ENCODE measurements around the gene DDAH2.

Gene DDAH2

GRCh38 chr6:31760790-31761189 lies 31.7 kb upstream of the DDAH2 start:
- DNase-seq (ENCODE audit: low spot score): no peak

GRCh38 chr6:31758281-31758680 lies 29.2 kb upstream of the DDAH2 start:
- no peak for DNase-seq (ENCODE audit: low spot score)

- no peak for DNase-seq (ENCODE audit: low spot score)
Measured at GRCh38 chr6:31752739-31753319, 23.7 kb upstream of the DDAH2 start.

GRCh38 chr6:31750411-31751022 lies 21.4 kb upstream of the DDAH2 start:
- DNase-seq (ENCODE audit: low spot score): no peak

GRCh38 chr6:31749301-31750036 lies 20.4 kb upstream of the DDAH2 start:
- DNase-seq (ENCODE audit: low spot score): no peak

- no peak for DNase-seq (ENCODE audit: low spot score)
Measured at GRCh38 chr6:31744422-31744821, 15.3 kb upstream of the DDAH2 start.

GRCh38 chr6:31742894-31743293 lies 13.8 kb upstream of the DDAH2 start:
- DNase-seq (ENCODE audit: low spot score): no peak

- DNase-seq (ENCODE audit: low spot score): no peak
Measured at GRCh38 chr6:31741815-31742214, 12.7 kb upstream of the DDAH2 start.

GRCh38 chr6:31740397-31741223 lies 11.5 kb upstream of the DDAH2 start:
- DNase-seq (ENCODE audit: low spot score): no peak

GRCh38 chr6:31739639-31740396 lies 10.7 kb upstream of the DDAH2 start, which contains the start of gene MSH5:
Gene MSH5 (plus strand): TSS chr6:31740005. CDS start chr6:31740467, 462 bp downstream.
- DNase-seq (ENCODE audit: low spot score): peak; percentile 100

GRCh38 chr6:31737991-31738979 lies 9.2 kb upstream of the DDAH2 start:
- DNase-seq (ENCODE audit: low spot score): peak; percentile 89

- no peak for DNase-seq (ENCODE audit: low spot score)
Measured at GRCh38 chr6:31737315-31737990, 8.4 kb upstream of the DDAH2 start.

- no peak for DNase-seq (ENCODE audit: low spot score)
Measured at GRCh38 chr6:31736768-31737314, 7.7 kb upstream of the DDAH2 start.

GRCh38 chr6:31736021-31736767 lies 7.1 kb upstream of the DDAH2 start, which contains the start of gene CLIC1:
Gene CLIC1 (minus strand): TSS chr6:31736530. CDS start chr6:31736300, 230 bp downstream.
- DNase-seq (ENCODE audit: low spot score): peak; percentile 87

GRCh38 chr6:31734821-31735406 lies 5.8 kb upstream of the DDAH2 start:
- DNase-seq (ENCODE audit: low spot score): no peak

GRCh38 chr6:31734247-31734820 lies 5.2 kb upstream of the DDAH2 start:
- no peak for DNase-seq (ENCODE audit: low spot score)

- DNase-seq (ENCODE audit: low spot score): no peak
Measured at GRCh38 chr6:31733734-31734133, 4.6 kb upstream of the DDAH2 start.

- DNase-seq (ENCODE audit: low spot score): no peak
Measured at GRCh38 chr6:31732029-31732428, 2.9 kb upstream of the DDAH2 start.

All from COLO829 (cell line).